ENCODE data around the gene SETD3. TPM values are rescaled to one million over a fixed set of nuclear protein-coding genes. Genes with fewer than 3 reads are reported as not detected.

Gene SETD3
- total RNA-seq, 1 donor from 2014 or later = 29.9 TPM

GRCh38 chr14:99497341-99497740, 16.7 kb upstream of the SETD3 start:
- ATAC-seq = no peak

- no peak for ATAC-seq
These were observed 3.4 kb upstream of the SETD3 start for GRCh38 chr14:99484106-99484505.

GRCh38 chr14:99481745-99482099, 1.1 kb upstream of the SETD3 start:
- ATAC-seq = peak; percentile 2

- peak; percentile 97 for ATAC-seq
These were observed 472 bp upstream of the SETD3 start, which contains the start of gene CCNK for GRCh38 chr14:99480917-99481744. CCNK (plus strand) TSS chr14:99481409; CDS start chr14:99492678, 11,269 bp downstream.

GRCh38 chr14:99479160-99479905, 1.3 kb downstream of the SETD3 start:
- no peak for ATAC-seq

- no peak for ATAC-seq
These were observed 2.5 kb downstream of the SETD3 start for GRCh38 chr14:99478128-99478527.

GRCh38 chr14:99476864-99477263, 3.8 kb downstream of the SETD3 start:
- ATAC-seq = no peak

- no peak for ATAC-seq
These were observed 5.0 kb downstream of the SETD3 start for GRCh38 chr14:99475660-99476059.

GRCh38 chr14:99475179-99475578, 5.5 kb downstream of the SETD3 start:
- ATAC-seq = peak; percentile 46

- ATAC-seq = no peak
These were observed 7.2 kb downstream of the SETD3 start for GRCh38 chr14:99473458-99473857.

- no peak for ATAC-seq
These were observed 7.7 kb downstream of the SETD3 start for GRCh38 chr14:99472937-99473336.

- ATAC-seq = no peak
These were observed 8.9 kb downstream of the SETD3 start for GRCh38 chr14:99471731-99472130.

- no peak for ATAC-seq
These were observed 11.6 kb downstream of the SETD3 start for GRCh38 chr14:99468836-99469592.

GRCh38 chr14:99468081-99468480, 12.6 kb downstream of the SETD3 start:
- no peak for ATAC-seq

GRCh38 chr14:99467336-99468078, 13.2 kb downstream of the SETD3 start:
- no peak for ATAC-seq

GRCh38 chr14:99466758-99467157, 13.9 kb downstream of the SETD3 start:
- no peak for ATAC-seq

GRCh38 chr14:99465288-99465687, 15.4 kb downstream of the SETD3 start:
- ATAC-seq = no peak

- no peak for ATAC-seq
These were observed 16.7 kb downstream of the SETD3 start for GRCh38 chr14:99463974-99464373.

GRCh38 chr14:99462210-99462609, 18.4 kb downstream of the SETD3 start:
- no peak for ATAC-seq

- no peak for ATAC-seq
These were observed 19.1 kb downstream of the SETD3 start for GRCh38 chr14:99461411-99462085.

GRCh38 chr14:99460793-99461192, 19.9 kb downstream of the SETD3 start:
- no peak for ATAC-seq

All from esophagus mucosa (tissue), 1 donor.